Sigmoid colon (tissue), 4 donors: ENCODE measurements around the gene CARMIL1.

ENCODE experiments used
- CTCF ChIP-seq, 4 experiments: fragments of 450-650 bp in 3 of 4; fragments of 200-600 bp in 1 of 4; IDR thresholded peaks; one replicate each; pipeline ENCODE4 v1.5.1; 2016 to 2019; ENCODE audit warnings: antibody characterized with exemption in 4 of 4, mild to moderate bottlenecking in 3 of 4, moderate library complexity in 2 of 4
- POLR2A ChIP-seq, 2 donors: fragments of 450-650 bp; IDR thresholded peaks; one replicate each; pipeline ENCODE4 v1.6.1; 2016; ENCODE audit warnings: antibody characterized with exemption in 2 of 2, mild to moderate bottlenecking in 2 of 2, moderate library complexity in 2 of 2
- POLR2AphosphoS5 ChIP-seq, 4 donors: sonication (generic); formaldehyde crosslinking; IDR thresholded peaks; one replicate each; pipeline ENCODE4 v1.6.1; 2017; ENCODE audit warnings: antibody characterized with exemption in 4 of 4

- TF ChIP-seq CTCF (IDR thresholded peaks at IDR 0.05) (no peak), POLR2A (IDR thresholded peaks at IDR 0.05) (no peak), POLR2AphosphoS5 (IDR thresholded peaks at IDR 0.05) (no peak)
Observed at GRCh38 chr6:25259756-25260155, 19.4 kb upstream of the CARMIL1 start.
